Stimulated activated CD8-positive, alpha-beta memory T cell treated with anti-CD3 and anti-CD28 coated beads, Interleukin-12 subunit alpha, Interleukin-12 subunit beta, amount 100 ng/mL, for 24 hours (primary cell): ENCODE measurements around the gene C12orf50.
A peak's percentile ranks its signal among the peaks of the same experiment; 100 is the strongest.
"Not testable (repeated sequence)": the region's sequence is repeated elsewhere in the genome, so short reads cannot be mapped to it uniquely, and the experiment has no call there.

Source experiments
- DNase-seq: peaks from one replicate; pipeline ENCODE4 v3.0.0-alpha.2; 2020; ENCODE audit errors: extremely low read depth

The C12orf50 gene, protein sequence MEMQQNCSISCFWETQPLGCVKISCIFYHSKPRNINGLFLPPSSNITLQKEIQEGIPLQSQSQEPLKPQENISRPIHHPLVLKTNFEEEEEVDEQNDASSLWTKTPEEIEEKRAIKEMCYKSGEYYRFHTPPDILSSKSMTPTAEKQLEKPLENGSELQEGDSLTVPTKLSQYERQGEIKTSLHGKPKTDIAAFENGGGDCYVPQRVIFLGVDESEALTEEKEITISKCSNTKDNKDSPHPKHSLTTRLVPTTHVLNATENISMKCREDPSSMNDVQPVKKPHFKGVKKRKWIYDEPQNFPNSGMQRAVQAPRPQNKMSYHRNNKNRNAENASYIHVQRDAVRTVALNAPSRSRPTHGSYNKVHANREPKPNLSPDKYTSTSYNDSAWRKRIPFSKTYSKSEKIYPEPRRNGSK

DNA sequence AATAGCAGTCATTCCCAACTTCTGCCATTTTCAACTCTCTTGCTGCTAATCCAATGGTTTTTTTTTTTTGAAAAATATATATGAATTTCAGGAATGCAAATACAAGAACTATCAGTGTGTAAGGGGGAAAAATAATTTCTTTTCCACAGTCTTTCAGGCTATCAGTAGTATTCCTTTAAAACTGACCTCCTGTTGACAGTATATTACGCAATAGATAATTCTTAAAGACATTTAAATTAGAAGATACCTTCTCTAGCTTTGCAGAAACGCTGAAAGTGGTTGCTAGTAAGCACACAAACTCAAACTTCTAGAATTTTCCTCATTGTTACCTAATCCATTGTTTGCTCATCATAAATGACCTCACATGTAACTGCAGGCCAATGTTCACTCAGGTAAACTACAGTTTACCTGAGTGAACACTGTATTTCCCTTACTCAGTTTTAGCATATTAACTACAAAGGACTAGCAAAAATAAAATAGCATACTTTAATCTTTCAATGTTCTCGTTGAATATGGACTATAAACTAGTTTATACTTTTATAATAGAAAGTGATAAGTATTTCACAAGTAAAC is at the start of gene C12orf50:
Gene C12orf50 (minus strand): TSS at position 309 of the 573 bp plus-strand sequence. CDS start 2,439 bp downstream, outside the sequence.
- DNase-seq = no peak

DNA sequence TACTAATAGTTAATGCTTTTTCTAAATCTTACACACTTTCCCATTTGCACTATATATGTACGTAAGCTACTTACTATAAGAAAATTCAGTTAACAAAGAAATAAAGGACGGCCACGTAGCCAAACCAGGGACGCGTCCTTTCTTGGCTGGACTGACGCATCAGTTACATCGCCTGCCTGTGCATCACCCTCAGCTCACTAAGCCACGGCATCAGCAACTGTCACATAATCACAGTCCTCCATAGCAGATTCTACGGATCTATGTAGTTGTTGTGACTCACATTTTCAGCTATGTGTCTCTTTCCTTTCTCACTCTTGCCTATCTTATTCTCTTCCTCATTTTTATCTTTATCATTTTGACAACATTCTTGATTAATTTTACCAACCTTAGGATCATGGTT is 38.1 kb upstream of the C12orf50 start:
- no peak for DNase-seq

DNA sequence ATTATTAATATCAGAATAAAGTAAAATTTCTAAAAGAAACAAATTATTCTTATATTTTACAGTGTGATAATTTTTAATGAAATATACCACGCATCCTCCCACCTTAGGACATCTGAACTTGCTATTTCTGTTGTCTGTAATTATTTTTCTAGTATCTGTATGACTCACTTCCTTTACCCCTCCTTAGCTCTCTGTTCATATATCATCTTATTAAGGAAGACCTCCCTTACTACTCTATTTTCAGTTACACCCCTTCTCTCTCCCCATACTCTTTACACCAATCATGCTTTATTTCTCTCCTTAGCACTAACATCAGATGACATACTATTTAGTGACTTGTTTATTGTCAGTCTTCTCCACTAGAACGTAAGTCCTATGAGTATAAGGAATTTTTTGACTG is 34.2 kb upstream of the C12orf50 start:
- no peak for DNase-seq

GRCh38 chr12:88062474-88062873 is 33.3 kb upstream of the C12orf50 start:
- DNase-seq = no peak

DNA sequence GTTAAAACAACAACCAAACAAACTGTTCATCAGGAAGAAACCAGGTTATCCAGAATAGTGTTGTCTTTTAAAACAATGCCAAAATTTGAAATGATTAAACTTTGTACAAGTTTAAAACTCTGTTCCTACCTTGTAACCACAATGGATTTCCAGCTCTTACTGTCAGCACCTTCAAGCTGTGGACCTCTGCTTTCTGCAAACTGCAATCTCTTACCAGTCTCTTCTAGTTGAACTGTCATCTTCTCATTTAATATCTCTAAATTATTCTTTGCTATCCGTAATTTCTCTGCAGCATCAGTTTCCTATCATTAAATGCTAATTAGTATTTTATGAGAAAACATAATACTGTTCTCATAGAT is 29.5 kb upstream of the C12orf50 start:
- no peak for DNase-seq

DNA sequence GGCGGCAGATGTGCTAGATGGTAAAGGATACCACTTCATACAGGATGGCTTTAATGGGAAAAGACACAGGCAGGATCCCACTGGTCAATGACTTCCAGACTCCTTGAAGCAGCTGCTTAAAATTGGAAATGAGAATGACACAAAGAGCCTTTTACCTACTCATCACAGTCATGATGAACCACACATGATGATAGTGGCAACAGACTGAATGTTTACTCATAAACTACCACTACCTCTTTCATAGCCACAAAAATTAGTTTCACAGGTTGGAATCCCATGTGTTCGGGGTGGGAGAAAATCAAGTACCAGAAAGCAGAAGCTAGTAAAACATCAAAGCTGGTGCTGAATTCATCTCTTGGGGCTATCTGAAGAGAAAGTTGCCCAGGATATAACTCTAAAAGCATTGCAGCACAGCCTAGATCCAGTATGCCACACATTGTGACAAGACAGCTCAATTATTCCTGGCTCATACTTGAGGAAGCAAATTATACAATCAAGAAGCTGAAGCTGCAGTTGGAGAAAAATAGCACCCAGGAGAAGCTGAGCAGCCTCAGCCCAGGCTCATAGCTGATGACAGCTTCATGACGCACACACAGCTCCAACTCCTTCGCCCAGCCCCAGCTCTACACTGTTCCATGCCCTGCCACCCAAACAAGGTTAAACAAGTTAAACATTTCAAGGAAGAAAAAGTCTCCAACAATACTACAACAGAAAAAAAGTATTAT is 29.0 kb upstream of the C12orf50 start:
- DNase-seq = no peak

DNA sequence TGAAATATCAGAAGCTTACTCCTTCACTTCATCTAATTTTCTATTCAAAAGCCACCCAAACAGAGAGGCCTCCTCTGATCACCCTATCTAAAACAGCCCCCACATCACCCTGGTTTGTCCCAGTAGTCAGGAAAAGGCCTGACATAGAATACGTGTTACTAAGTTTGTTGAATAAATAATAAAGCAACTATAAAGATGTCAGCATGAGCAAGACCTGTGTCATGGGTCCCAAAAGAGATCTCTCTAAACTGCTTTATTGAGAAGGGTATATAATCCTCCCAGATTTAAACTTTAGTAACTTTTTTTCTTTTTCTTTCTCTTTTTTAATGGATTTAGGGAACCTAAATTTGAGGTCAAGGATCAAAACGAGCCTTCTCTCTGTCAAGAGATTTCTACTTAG is 27.4 kb upstream of the C12orf50 start:
- DNase-seq = no peak

DNA sequence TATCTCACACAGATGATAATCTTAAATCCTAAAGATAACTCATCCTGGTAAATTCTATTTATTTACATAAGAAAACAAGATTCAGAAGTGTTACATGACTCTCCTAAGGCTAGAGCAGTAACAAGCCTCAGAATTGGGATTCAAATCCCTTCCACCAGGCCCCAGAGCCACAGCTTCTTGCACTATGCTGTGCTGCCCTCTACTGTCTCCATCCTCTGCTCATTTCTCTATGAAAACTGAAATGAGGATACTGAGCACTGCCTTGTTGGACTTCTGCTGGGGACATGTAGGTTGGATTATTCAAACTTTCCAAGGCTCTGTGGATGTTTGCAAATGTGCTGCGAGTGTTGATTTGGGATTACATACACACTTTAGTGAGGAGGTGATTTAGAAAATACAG is 23.5 kb upstream of the C12orf50 start:
- no peak for DNase-seq

- DNase-seq = no peak
Measured at GRCh38 chr12:88044035-88044434, 14.8 kb upstream of the C12orf50 start.

DNA sequence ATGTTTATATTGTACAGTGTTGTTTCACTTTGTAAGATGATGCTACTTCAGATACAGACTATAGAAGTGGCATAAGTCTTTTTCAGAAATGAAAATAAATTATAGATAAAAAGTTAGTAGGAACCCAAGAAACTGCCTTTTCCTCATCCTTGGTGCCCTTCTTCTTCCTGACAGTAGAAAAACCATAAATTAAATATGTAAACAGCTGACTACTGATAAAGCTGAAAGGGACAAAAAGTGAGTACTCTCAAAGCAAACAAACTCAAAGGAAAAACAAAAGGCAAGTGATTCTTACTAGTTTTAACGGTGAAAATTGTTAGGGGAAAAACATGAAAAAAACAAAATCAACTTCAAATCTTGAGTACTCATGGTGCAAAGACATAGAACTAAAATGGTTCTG is 8.6 kb upstream of the C12orf50 start:
- DNase-seq = no peak

DNA sequence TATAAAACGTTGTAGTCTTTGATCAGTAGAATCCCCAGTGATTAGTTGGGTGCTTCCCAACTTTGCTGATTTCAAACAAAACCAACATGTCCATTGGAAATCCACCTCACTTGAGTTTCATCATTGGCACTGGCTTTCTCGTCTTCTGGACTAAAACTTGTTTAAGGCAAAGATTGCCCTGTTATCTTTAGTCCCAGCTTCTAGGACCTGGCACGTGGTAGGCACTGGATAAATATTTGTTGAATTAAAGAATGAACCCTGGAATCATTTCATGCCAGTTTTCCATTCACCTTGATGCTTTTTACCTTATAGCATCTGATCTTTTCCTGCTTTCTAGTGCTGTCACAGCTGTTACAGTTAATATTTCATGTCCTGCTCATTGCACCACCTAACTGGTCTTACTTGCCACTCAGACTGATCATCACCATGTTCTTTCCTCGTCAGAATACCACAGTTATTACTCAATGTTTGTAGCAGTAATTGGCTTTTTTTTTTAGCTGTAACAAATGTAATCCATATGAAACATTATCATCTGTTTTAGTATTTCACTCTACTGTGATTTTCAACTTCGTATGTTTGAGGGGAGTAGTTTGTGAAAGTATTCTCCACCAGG is 7.3 kb upstream of the C12orf50 start:
- DNase-seq = no peak

DNA sequence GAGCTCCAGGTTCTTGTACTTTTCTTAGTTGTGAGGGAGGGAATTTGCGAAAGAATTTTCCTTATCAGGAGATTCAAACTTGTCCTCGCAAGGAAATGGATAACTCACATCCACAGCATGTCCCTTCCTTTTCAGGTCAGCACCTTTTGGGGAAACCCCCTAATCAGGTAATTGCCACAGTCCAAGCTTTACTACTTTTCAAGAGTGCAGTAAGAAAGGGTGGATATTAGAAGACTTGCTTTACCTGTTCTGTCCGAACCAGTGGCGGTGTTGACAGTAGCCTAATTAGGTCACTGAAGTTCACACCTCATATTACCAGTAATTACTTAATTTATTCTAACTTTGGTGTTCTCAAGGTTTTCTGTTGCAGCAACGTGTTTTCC is 6.7 kb upstream of the C12orf50 start:
- DNase-seq = no peak

GRCh38 chr12:88035271-88035906 is 6.2 kb upstream of the C12orf50 start:
- DNase-seq = peak; percentile 76

- DNase-seq = not testable (repeated sequence)
Measured at GRCh38 chr12:88031161-88031560, 2.0 kb upstream of the C12orf50 start.

DNA sequence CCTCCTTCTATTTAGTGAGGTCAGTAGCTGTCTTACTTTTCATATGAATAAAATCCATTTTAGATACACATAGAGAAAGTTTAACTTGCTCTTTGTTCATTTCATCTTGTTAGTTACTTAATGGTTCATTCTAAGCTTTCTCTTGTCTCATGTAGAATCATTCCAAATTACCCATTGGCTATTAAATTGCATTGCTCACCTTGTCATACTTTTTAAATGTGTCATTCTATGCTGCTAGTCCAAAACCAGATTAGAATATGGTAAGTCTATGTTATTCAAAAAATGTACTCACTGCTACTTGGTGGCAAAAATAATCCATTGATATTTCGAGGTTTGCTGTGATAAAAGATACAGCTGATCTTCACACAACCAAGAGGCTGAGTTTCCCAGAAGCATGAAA is 3.0 kb downstream of the C12orf50 start:
- DNase-seq = no peak

GRCh38 chr12:88017964-88018363 is 11.2 kb downstream of the C12orf50 start:
- no peak for DNase-seq

DNA sequence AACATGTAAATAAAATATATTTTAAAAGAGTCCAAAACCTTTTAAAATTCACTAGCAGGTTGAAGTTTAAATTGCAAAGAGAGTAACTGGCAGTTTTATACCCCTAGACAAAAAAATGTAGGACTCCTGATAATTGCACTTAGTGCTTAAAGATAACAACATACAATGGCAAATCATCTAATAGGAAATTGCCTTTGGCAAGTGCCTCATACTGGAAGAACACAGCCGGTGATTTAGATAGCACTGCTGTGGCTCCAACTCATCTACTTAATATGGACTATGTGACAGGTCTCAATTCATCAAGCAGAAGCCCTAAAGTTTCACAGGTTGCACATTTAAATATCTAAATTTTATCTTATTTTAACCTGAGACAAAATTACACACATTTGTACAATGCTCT is 13.4 kb downstream of the C12orf50 start:
- no peak for DNase-seq

DNA sequence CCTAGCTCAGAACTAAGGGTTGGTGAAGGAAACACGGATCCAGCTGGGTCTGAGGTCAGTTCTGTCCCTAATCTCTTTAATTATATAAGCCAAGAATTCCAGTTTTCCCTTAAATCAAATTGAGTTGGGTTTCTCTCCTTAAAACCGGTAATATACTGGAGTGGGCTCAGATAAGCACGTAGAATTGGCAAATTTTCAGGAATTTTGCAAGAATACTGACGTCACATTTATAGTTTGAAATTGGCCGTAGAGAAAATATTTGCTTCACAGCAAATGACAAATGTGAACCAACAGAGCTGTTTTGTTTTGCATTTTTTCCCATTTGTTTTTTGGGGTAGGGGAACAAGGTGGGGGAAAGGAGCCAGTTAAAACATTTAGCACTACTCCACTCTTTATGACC is 17.4 kb downstream of the C12orf50 start:
- no peak for DNase-seq

DNA sequence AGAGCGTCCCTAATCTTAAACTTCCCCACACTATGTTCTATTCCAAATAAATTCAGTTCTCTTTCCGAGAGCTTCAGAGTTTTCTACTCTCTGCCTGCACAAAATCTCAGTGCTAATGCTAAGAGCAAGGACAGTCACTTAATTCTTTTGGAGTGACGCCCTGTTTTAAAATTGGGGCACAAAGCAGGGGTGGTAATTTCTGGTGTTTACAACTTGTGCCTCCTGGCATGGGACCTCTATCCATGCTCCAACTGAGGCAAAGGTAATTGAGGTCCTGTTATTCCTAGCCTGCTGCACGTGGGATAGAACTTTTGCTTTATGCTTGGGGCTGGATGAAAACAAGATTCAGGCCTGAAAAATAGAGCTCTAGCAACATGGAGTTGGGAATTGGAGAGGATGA is 22.9 kb downstream of the C12orf50 start:
- no peak for DNase-seq

DNA sequence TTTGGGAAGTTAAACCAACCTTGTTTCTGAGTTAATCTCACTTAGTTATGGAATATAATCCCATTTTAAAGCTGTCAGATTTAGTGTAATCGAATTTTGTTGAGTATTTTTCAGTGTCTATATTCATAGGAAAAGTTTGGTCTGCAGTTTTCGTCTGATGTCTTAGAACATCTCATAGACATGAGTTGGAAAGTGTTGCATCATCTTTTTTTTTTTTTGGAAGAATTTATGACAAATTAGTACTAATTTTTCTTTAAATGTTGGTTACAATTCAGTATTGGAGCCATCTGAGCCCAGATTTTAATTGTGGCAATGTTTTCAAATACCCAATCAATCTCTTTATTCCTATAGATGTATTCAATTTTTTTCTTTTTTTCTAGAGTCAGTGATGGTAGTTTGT is 27.9 kb downstream of the C12orf50 start:
- no peak for DNase-seq

DNA sequence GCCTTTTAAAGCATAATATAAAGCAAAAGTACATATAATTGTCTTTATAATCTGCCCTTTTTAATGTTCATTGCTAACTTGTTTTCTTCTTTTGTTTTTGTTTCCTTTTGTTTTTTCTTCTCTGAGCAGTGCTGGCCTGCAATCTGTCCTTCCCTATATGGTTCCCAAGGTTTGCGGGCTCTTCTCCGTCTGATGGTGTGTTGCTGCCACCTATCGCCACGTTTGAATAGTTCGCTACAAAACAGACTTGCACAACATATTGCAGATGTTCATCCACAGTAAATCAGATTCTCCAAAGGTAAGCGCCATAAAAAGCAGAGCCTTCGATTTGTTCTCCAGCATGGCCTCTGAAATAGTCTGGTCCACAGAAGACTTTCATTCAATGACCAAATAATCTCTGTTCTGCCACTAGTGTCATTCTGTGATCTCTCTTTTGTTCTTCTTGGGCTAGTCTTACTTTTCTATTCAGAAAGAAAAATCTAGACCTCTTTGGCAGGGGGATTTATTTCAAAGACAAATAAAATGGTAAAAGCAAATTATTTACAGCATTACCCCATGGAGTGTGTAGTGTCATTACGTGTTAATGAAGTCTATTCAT is 33.5 kb downstream of the C12orf50 start:
- no peak for DNase-seq

- DNase-seq = no peak
Measured at GRCh38 chr12:87991483-87991882, 37.7 kb downstream of the C12orf50 start.
